Adrenal gland (tissue), 5 donors: Measurements from ENCODE around the gene SHH.

ENCODE experiments used
- POLR2A ChIP-seq, 2 donors: fragments of 450-650 bp; IDR thresholded peaks; one replicate each; pipeline ENCODE4 v1.6.1; 2017; ENCODE audit warnings: antibody characterized with exemption in 2 of 2, mild to moderate bottlenecking in 2 of 2, moderate library complexity in 1 of 2
- TF ChIP-seq, protein P1 (sequence below), 6 experiments: fragments of 450-650 bp in 4 of 6; fragments of 200-600 bp in 2 of 6; sonication (generic) in 1 of 6; IDR thresholded peaks; 1 replicate in 5 of 6; 2 replicates in 1 of 6; pipeline versions ENCODE4 v1.5.1 to v1.8.0; 2016 to 2021; ENCODE audit warnings: antibody characterized with exemption in 6 of 6, mild to moderate bottlenecking in 2 of 6, moderate library complexity in 1 of 6
- donor health status: DM: no; HTN: no; CAD: no.

DNA sequence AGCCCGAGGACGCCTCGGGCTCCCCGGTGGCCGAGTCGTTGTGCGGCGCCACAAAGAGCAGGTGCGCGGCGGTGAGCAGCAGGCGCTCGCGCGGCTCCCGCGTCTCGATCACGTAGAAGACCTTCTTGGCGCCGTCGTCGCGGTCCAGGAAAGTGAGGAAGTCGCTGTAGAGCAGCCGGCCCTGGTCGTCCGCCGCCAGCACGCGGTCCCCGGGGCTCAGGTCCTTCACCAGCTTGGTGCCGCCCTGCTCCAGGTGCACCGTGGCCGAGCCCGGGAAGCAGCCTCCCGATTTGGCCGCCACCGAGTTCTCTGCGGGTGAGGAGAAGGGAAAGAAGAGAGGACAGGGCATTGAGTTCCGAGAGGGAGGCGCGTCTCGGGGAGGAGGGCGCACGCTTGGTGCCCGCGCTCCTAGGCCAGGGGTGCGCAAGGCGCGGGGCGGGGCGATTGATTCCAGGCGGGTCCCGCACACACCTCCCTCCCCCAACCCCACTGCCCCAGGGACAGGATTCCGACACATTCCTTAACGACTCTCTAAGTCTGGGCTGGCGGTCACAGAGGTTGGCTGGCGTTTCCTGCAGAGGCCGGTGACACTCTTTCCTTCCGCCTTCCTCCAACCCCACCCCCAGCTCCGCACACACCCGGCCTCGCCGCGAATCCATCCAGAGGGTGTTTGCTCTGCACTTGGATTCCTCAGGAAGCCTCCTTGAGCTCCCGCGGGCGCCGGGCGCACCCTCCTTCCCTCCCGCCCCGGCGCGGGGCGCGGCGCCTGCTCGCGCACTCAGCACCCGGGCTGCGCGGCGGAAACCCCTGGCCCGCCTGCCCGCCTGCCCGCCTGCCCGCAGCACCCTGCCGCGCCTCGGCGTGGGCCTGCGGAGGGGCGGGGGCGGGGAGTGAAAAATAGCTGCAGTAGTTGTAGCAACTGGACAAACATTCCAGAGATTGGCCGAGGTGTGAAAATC, 8.6 kb downstream of the SHH start:
- TF ChIP-seq, protein P1, sequence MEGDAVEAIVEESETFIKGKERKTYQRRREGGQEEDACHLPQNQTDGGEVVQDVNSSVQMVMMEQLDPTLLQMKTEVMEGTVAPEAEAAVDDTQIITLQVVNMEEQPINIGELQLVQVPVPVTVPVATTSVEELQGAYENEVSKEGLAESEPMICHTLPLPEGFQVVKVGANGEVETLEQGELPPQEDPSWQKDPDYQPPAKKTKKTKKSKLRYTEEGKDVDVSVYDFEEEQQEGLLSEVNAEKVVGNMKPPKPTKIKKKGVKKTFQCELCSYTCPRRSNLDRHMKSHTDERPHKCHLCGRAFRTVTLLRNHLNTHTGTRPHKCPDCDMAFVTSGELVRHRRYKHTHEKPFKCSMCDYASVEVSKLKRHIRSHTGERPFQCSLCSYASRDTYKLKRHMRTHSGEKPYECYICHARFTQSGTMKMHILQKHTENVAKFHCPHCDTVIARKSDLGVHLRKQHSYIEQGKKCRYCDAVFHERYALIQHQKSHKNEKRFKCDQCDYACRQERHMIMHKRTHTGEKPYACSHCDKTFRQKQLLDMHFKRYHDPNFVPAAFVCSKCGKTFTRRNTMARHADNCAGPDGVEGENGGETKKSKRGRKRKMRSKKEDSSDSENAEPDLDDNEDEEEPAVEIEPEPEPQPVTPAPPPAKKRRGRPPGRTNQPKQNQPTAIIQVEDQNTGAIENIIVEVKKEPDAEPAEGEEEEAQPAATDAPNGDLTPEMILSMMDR (IDR thresholded peaks at IDR 0.05) = no peak
- TF ChIP-seq POLR2A (IDR thresholded peaks at IDR 0.05) = no peak
